Astrocyte (in vitro differentiated cells and primary cell): ENCODE results near the gene ELMO1.

Source experiments
- CTCF ChIP-seq: IDR thresholded peaks from 2 replicates; pipeline ENCODE4 v1.5.1; 2011; ENCODE audit warnings: low read depth, mild to moderate bottlenecking, inconsistent platforms, low read length, moderate library complexity; ENCODE audit not compliant: insufficient read depth
- EZH2 ChIP-seq: IDR thresholded peaks from 2 replicates; pipeline ENCODE4 v1.6.1; 2012; ENCODE audit warnings: mild to moderate bottlenecking, low read length, inconsistent platforms; ENCODE audit not compliant: insufficient read depth

GRCh38 chr7:37493123-37493522, 44.5 kb upstream of the ELMO1 start:
- no peak for TF ChIP-seq CTCF
- no peak for TF ChIP-seq EZH2
